Ectodermal cell (in vitro differentiated cells): ENCODE measurements around the gene NDUFB5. TPM values are rescaled to one million over a fixed set of nuclear protein-coding genes. Genes with fewer than 3 reads are reported as not detected.
A peak's percentile ranks its signal among the peaks of the same experiment; 100 is the strongest.

Experiments
- H3K27ac ChIP-seq: 2 replicates; pipeline ENCODE4 v1.7.0; 2013; ENCODE audit warnings: mild to moderate bottlenecking, low read depth, low read length; ENCODE audit not compliant: insufficient read depth, poor library complexity, severe bottlenecking
- H3K27me3 ChIP-seq: 2 replicates; pipeline ENCODE4 v1.7.0; 2013; ENCODE audit warnings: mild to moderate bottlenecking, low read length; ENCODE audit not compliant: insufficient read depth, control insufficient read depth, poor library complexity, severe bottlenecking
- H3K36me3 ChIP-seq: one replicate; pipeline ENCODE4 v1.7.0; 2013; ENCODE audit warnings: low read length; ENCODE audit not compliant: control insufficient read depth, insufficient read depth
- H3K4me1 ChIP-seq: one replicate; pipeline ENCODE4 v1.7.0; 2013; ENCODE audit warnings: low read length; ENCODE audit not compliant: control insufficient read depth, insufficient read depth
- H3K4me3 ChIP-seq: 2 replicates; pipeline ENCODE4 v1.7.0; 2013; ENCODE audit warnings: low read depth, low read length, control low read depth; ENCODE audit not compliant: insufficient read depth
- H3K9me3 ChIP-seq: 2 replicates; pipeline ENCODE4 v1.7.0; 2013; ENCODE audit warnings: mild to moderate bottlenecking, low read length, moderate library complexity; ENCODE audit not compliant: control insufficient read depth
- WGBS, 2 experiments: methylation state at CpG; one replicate each; pipeline ENCODE4 v1.1.7; 2013; ENCODE audit warnings: missing lambda C conversion rate in 2 of 2; 5-methylcytosine and 5-hydroxymethylcytosine counted together
- polyA plus RNA-seq, 4 experiments: library from polyadenylated mRNA; stranded (reverse); fragments of 50-300 nt; gene quantifications; one replicate each; pipeline ENCODE4 v1.2.3, GENCODE V29; 2013

Gene NDUFB5
- polyA plus RNA-seq (2013, experiment 1 of 4) = 102 TPM
- polyA plus RNA-seq (2013, experiment 2 of 4) = 118 TPM
- 103 TPM for polyA plus RNA-seq (2013, experiment 3 of 4)
- 112 TPM for polyA plus RNA-seq (2013, experiment 4 of 4)

DNA sequence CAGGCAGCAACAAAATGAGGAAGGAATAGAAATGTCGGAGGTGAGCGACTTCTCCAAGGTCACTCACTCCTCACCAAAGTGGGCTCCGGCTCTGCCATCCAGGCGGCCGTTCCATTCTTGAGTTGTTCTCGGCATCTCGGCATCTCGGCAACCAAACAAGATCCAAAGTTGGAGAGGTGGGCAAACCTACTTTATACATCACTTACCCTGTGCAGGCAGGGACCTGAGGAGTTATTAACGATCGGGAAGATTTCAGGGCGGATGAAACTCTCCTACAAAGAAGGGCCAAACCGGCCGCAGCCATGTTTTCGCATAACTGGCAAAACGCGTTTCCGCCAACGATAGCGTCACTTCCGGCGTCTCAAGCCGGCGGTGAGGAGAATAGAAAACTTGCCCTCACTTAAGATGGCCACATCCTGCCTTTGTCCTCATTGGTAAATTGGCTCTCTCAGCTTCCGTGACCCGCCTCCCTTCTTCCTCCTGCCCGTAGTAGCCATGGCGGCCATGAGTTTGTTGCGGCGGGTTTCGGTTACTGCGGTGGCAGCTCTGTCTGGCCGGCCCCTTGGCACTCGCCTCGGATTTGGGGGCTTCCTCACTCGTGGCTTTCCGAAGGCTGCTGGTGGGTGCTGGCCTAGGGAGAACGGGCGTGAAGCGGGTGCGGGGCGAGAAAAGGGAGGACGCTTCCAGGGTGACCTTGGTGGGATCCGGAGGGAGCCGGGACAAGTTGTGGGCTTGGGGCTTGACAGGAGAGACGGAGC lies at the start of gene NDUFB5, which contains the start of gene MRPL47:
NDUFB5 (plus strand) TSS at position 474 of the 758 bp plus-strand sequence; CDS start at position 496, 22 bp downstream.
MRPL47 (minus strand) TSS at position 318 of the 758 bp plus-strand sequence; CDS start at position 304, 14 bp downstream.
- Histone ChIP-seq H3K4me3 (peak within 1 kb of the TSS; percentile 75), H3K27me3 (no peaks in the 10 kb centered on the region), H3K4me1 (no peaks in the 10 kb centered on the region), H3K36me3 (peaks cover 10% of the 10 kb centered on the region), H3K9me3 (no peaks in the 10 kb centered on the region), H3K27ac (peak within 1 kb of the TSS; percentile 84)
- WGBS, 2 experiments = 0% methylated on average over 45 of the region's 45 CpGs

DNA sequence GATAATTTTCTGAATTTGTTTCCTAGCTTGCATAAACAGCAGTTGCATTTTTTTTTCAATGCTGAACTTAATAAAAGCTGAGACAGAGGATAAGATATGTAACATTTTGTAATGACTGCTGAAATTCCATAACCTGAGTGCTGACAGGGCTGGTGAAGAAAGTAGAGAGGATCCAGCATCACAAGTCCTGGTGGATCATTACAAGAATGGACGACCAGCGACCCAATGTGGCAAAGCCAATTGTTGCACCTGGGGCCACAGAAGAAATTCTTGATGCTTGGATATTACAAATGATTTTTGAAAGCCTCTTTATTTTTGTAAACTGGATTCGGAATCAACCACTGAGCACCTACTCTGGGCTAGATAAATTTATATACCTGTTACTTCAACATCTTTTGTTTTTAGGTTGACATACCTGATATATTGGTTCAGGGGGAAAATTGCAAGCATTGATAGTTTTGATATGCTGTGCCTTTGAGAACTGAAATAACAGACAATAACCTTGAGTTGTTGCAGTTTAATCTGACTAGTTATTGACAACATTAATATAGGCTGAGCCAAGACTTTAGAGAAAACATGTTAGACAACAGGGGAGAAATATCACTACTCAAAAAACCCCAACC lies 45.7 kb upstream of the NDUFB5 start:
- no peaks in the 10 kb centered on the region for H3K9me3 ChIP-seq
- no peak overlapping the region for H3K4me3 ChIP-seq
- no peak overlapping the region for H3K27ac ChIP-seq
- H3K36me3 ChIP-seq = no peaks in the 10 kb centered on the region
- WGBS, 2 experiments = 1 to 3% methylated on average over 3 of the region's 3 CpGs
- H3K27me3 ChIP-seq = no peaks in the 10 kb centered on the region
- H3K4me1 ChIP-seq = peaks cover under 1% of the 10 kb centered on the region

DNA sequence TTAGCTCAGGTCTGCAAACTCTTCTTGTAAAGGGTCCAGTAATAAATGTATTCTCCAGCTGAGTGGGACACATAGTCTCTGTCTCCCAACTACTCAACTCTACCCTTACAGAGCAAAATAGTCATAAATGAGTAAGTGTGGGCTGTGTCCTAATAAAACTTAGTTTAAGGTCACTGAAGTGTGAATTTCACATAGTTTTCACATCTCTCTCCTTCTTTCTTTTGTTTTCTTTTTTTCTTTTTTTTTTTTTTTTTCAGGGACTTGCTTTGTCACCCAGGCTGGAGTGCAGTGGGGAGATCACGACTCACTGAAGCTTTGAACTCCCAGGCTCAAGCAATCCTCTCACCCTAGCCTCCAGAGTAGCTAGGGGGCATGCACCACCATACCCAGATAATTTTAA lies 43.8 kb upstream of the NDUFB5 start:
- no peaks in the 10 kb centered on the region for H3K36me3 ChIP-seq
- no peaks in the 10 kb centered on the region for H3K27me3 ChIP-seq
- no peak overlapping the region for H3K4me3 ChIP-seq
- peaks cover 6% of the 10 kb centered on the region for H3K4me1 ChIP-seq
- WGBS, 2 experiments = 58 to 79% methylated on average over 1 of the region's 1 CpG
- H3K9me3 ChIP-seq = no peaks in the 10 kb centered on the region
- H3K27ac ChIP-seq = no peak overlapping the region

DNA sequence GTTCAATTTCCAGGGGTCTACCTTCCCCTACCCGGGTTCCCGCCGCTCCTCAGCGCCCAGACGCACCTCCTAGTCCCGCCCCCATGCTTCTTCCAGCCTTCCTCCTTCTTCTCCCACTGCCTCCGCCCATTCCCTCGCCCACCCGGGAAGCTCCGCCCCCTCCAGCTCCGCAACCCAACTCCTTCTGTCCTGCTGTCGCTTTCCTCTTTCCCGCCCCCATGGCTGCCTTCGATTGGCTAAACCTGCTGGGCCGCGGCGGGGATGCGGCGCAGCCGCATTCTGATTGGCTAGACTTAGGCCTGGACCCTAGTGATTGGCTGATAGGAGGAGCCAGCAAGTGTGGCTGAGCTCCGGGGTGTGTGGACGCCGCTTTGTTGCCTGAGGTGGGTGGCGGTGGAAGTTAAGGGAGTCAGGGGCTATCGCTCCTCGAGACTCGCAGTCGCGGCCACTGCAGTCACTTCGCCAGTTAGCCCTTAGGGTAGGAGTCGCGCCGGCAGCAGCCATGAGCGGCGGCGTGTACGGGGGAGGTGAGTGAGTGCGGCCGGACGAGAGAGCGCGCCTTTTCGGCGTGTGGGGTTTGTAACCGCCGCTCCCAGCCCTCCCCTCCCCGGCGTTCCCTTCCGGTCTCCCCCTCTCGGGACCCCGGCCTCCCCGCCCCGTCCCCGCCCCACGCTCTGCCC lies 41.9 kb upstream of the NDUFB5 start, which contains the start of gene ACTL6A:
ACTL6A (plus strand) TSS at position 336 of the 680 bp plus-strand sequence; CDS start at position 503, 167 bp downstream.
- Histone ChIP-seq H3K27me3 (no peaks in the 10 kb centered on the region), H3K36me3 (no peaks in the 10 kb centered on the region), H3K4me3 (peak within 1 kb of the TSS; percentile 80), H3K4me1 (peaks cover 6% of the 10 kb centered on the region), H3K9me3 (no peaks in the 10 kb centered on the region), H3K27ac (peak within 1 kb of the TSS; percentile 93)
- WGBS, 2 experiments = 0% methylated on average over 55 of the region's 55 CpGs

DNA sequence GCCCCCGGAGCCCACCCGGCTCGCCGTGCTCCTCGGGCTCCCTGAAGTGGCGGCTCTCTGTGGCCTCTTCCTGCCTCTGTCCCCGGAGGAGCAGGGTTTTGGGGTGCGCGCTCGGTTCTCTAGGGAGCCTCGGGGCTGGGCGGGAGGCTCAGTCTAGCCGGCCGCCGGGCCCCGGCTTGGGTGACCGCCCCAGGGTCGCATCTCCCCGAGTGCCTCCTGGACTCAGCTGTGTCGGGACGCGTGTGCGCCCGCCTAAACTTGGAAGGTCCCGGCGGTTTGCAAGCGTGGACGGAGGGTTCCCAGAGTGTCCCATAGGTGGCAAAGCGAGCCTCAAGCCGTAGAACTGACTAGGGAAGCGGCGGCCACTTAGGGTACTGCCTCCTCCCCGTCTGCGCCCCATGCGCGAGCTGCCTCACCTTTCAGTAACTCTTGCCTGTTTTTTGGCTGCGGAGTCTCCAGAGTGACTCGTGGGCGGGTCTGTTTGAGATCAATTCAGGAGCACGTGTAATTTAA lies 41.3 kb upstream of the NDUFB5 start:
- Histone ChIP-seq H3K36me3 (no peaks in the 10 kb centered on the region), H3K27ac (peak overlapping the region; percentile 93), H3K27me3 (no peaks in the 10 kb centered on the region), H3K4me3 (peak overlapping the region; percentile 80), H3K4me1 (peaks cover 6% of the 10 kb centered on the region), H3K9me3 (no peaks in the 10 kb centered on the region)
- WGBS, 2 experiments = 0% methylated on average over 40 of the region's 40 CpGs

DNA sequence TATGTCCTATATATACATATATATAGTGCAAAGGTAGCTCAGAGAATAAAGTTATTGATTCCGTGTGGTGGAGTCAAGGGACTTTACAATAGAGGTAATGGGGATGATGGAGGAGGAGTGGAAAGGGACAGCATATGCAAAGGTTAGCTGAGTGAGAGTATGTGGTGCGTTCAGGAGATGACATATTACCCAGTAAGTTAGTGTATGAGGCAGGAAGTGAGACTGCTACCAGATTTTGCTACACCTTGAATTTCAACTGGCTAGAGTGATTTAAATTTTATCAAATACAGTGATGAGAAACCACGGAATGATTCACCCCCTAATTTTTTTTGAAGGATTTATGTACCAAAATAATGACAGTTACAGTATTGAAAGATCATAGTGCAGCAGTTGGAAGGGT lies 39.1 kb upstream of the NDUFB5 start:
- no peaks in the 10 kb centered on the region for H3K36me3 ChIP-seq
- 91 to 92% methylated on average over 3 of the region's 3 CpGs for WGBS, 2 experiments
- no peaks in the 10 kb centered on the region for H3K9me3 ChIP-seq
- H3K27me3 ChIP-seq = no peaks in the 10 kb centered on the region
- no peak overlapping the region for H3K4me3 ChIP-seq
- H3K27ac ChIP-seq = no peak overlapping the region
- H3K4me1 ChIP-seq = peaks cover 6% of the 10 kb centered on the region

DNA sequence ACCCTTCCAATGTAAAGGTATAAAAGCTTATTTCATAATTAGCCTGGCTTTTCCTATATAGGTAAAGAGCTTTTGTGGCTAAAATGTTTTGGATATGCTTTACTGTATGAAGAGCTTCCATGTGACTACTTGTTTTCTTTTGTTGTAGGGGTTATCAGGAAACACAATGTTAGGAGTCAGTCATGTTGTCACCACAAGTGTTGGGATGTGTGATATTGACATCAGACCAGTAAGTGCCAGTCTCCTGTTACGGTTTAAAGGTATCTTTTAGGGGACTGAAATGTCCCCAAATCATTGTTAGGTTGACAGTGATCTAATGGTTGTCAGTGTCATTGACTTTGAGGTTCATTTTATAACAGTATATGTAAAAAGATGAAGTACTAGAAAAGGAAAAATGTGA lies 23.6 kb upstream of the NDUFB5 start:
- Histone ChIP-seq H3K4me3 (no peak overlapping the region), H3K36me3 (peaks cover 42% of the 10 kb centered on the region), H3K27me3 (no peaks in the 10 kb centered on the region)

DNA sequence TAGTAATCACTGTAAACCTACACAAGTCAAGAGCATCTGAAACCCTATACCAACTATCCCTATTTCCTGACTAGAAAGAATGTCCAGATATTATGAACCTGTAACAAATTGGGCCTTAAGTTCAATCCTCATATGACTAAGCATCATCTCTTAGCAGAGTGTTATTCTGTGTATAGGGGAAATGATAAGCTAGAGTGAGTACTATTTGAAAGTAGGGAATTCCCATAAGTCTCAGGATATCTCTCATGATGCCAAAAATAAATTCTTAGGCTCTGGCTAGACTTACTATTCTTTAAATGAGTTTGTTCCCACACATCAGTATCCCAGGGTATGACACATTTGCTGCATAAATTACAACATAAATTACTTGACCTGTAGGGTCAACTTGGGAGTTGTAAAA lies 15.5 kb upstream of the NDUFB5 start:
- Histone ChIP-seq H3K9me3 (no peaks in the 10 kb centered on the region), H3K27ac (no peak overlapping the region), H3K27me3 (no peaks in the 10 kb centered on the region), H3K36me3 (peaks cover 52% of the 10 kb centered on the region), H3K4me3 (no peak overlapping the region), H3K4me1 (no peaks in the 10 kb centered on the region)

More for the DNA sequence above, 23.6 kb upstream of the NDUFB5 start:
- no peak overlapping the region for H3K27ac ChIP-seq
- no peaks in the 10 kb centered on the region for H3K4me1 ChIP-seq
- 97 to 98% methylated on average over 1 of the region's 1 CpG for WGBS, 2 experiments
- no peaks in the 10 kb centered on the region for H3K9me3 ChIP-seq

DNA sequence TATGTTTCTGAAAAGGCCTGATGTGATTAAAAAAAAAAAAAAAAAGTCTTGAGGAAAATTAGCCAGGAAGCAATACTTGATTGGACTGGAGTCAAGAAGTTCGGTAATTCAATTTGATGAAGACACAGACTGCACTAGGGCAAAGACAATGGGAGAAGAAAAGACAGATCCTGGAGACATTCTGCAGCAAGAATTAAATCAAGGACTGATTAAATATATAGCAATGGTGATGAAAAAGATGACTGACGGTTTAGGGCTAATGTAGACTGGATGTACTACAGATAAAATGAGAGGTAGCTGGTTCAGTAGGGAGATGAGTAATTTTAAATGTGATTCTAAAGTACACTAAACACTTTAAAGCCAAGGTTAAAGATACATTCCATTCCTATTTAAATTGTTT lies 13.9 kb upstream of the NDUFB5 start:
- Histone ChIP-seq H3K27me3 (no peaks in the 10 kb centered on the region), H3K4me1 (no peaks in the 10 kb centered on the region), H3K9me3 (no peaks in the 10 kb centered on the region), H3K27ac (no peak overlapping the region), H3K36me3 (peaks cover 59% of the 10 kb centered on the region), H3K4me3 (no peak overlapping the region)
- 93 to 98% methylated on average over 2 of the region's 2 CpGs for WGBS, 2 experiments
